Left cardiac atrium (tissue), 4 donors: ENCODE data around the gene SEPTIN2. TPM values are rescaled to one million over a fixed set of nuclear protein-coding genes. Genes with fewer than 3 reads are reported as not detected.

Experiments
- ATAC-seq, 2 donors: fragments of 200-7000 bp; cut with Tn5 transposase; one replicate each; pipeline ENCODE4 v1.9.1; 2020; ENCODE audit warnings: mild to moderate bottlenecking in 2 of 2, moderate library complexity in 2 of 2
- DNase-seq: peaks from one replicate; pipeline ENCODE4 v3.0.0-alpha.2; 2020
- intact Hi-C, 2 donors: fragments of 100-400 bp; cut with DNase I; formaldehyde crosslinking; loops; one replicate each; pipeline versions ENCODE4 v1.14.1 to v1.15.1; 2022 to 2023
- total RNA-seq, 2 donors: library from RNA; stranded (reverse); fragmentation: NEBNext Ultra II Directional; extraction: Animal tissue kit (Norgen Biotek cat#: 25700); gene quantifications; one replicate each; pipeline ENCODE4 v1.2.1, GENCODE V29; 2021
- donor health status: DM: no; HTN: yes; CAD: no.
- donor health status: DM: no; HTN: yes; CAD: no; lungs with severe emphysema.
- donor health status: DM: yes; HTN: yes; CAD: no.
- donor health status: Dilated cardiomyopathy.

SEPTIN2 gene
- total RNA-seq, 2 donors from 2014 or later: 194 to 328 TPM

- intact Hi-C loops: no loop called here
- DNase-seq: no peak
- peak in 1 of 2 donors; percentile 26 for ATAC-seq
These were observed 24.3 kb downstream of the SEPTIN2 start for GRCh38 chr2:241339839-241340630.

- DNase-seq: no peak
- ATAC-seq: peak in 1 of 2 donors; percentile 38
- intact Hi-C loops: no loop called here
These were observed 25.0 kb downstream of the SEPTIN2 start for GRCh38 chr2:241340631-241341163.

GRCh38 chr2:241344925-241345651, 29.4 kb downstream of the SEPTIN2 start:
- DNase-seq (no peak), ATAC-seq (no peak)
- intact Hi-C loops: no loop called here

- ATAC-seq (no peak), DNase-seq (no peak)
- intact Hi-C loops: no loop called here
These were observed 34.2 kb downstream of the SEPTIN2 start for GRCh38 chr2:241349941-241350340.

- DNase-seq (no peak), ATAC-seq (no peak)
- intact Hi-C loops: no loop called here
These were observed 34.8 kb downstream of the SEPTIN2 start for GRCh38 chr2:241350530-241350877.

- DNase-seq (no peak), ATAC-seq (no peak)
- intact Hi-C loops: no loop called here
These were observed 35.3 kb downstream of the SEPTIN2 start for GRCh38 chr2:241350878-241351639.

- intact Hi-C loops: no loop called here
- ATAC-seq (no peak), DNase-seq (no peak)
These were observed 35.9 kb downstream of the SEPTIN2 start for GRCh38 chr2:241351640-241352031.

- ATAC-seq (no peak), DNase-seq (no peak)
- intact Hi-C loops: no loop called here
These were observed 36.5 kb downstream of the SEPTIN2 start for GRCh38 chr2:241352227-241352626.

GRCh38 chr2:241354668-241355658, 39.2 kb downstream of the SEPTIN2 start:
- DNase-seq (peak; percentile 85), ATAC-seq (peak; percentile 23 to 63)
- intact Hi-C loops: no loop called here

- peak; percentile 99 for DNase-seq
- intact Hi-C loops: no loop called here
- ATAC-seq: peak; percentile 93 to 96
These were observed 40.5 kb downstream of the SEPTIN2 start, which contains the start of gene FARP2 for GRCh38 chr2:241355983-241356870. TSS of gene FARP2 (plus strand) at chr2:241356285. CDS start at chr2:241373108, 16,823 bp downstream.

GRCh38 chr2:241356871-241357260, 41.1 kb downstream of the SEPTIN2 start:
- no peak for ATAC-seq
- DNase-seq: no peak
- intact Hi-C loops: no loop called here

- DNase-seq: no peak
- ATAC-seq: no peak
- intact Hi-C loops: no loop called here
These were observed 41.8 kb downstream of the SEPTIN2 start for GRCh38 chr2:241357531-241357930.

- ATAC-seq (no peak), DNase-seq (no peak)
- intact Hi-C loops: no loop called here
These were observed 42.7 kb downstream of the SEPTIN2 start for GRCh38 chr2:241358470-241358869.

GRCh38 chr2:241359481-241360045, 43.8 kb downstream of the SEPTIN2 start:
- no peak for ATAC-seq
- intact Hi-C loops: no loop called here
- no peak for DNase-seq

- intact Hi-C loops: no loop called here
These were observed 47.7 kb downstream of the SEPTIN2 start for GRCh38 chr2:241363426-241363825.

GRCh38 chr2:241364781-241365180, 49.1 kb downstream of the SEPTIN2 start:
- no peak for DNase-seq
- no peak for ATAC-seq
- intact Hi-C loops: no loop called here

More at GRCh38 chr2:241363426-241363825, 47.7 kb downstream of the SEPTIN2 start:
- DNase-seq (no peak), ATAC-seq (peak in 1 of 2 donors; percentile 57)

GRCh38 chr2:241366678-241367077, 51.0 kb downstream of the SEPTIN2 start:
- intact Hi-C loops: no loop called here
- no peak for ATAC-seq
- DNase-seq: no peak
